ENCODE data around the gene CRELD2. TPM values are rescaled to one million over a fixed set of nuclear protein-coding genes. Genes with fewer than 3 reads are reported as not detected.
A peak's percentile ranks its signal among the peaks of the same experiment; 100 is the strongest.

Gene CRELD2
- total RNA-seq, 1 experiment from 2014 or later, result 88.0 TPM

GRCh38 chr22:49934891-49935557, 16.6 kb downstream of the CRELD2 start:
- no peak overlapping the region for H3K27ac ChIP-seq
- H3K9me3 ChIP-seq (replicated peaks), result 0 out of 2 replicates have a peak, but pooled peaks cover under 1% of the 10 kb centered on the region
- peak in 1 of 2 experiments; percentile 75 for DNase-seq (ENCODE audit: low read depth in 1 of 2, low spot score in 2 of 2)
- no peaks in the 10 kb centered on the region for H3K36me3 ChIP-seq
- H3K27me3 ChIP-seq (replicated peaks), result no peaks in the 10 kb centered on the region
- H3K4me3 ChIP-seq, result 0 out of 2 replicates have a peak overlapping the region, but pooled peaks have one; percentile 9
- H3K4me1 ChIP-seq (replicated peaks), result peaks cover 27% of the 10 kb centered on the region

- Histone ChIP-seq H3K36me3 (no peaks in the 10 kb centered on the region), H3K27me3 (replicated peaks) (no peaks in the 10 kb centered on the region), H3K27ac (no peak overlapping the region), H3K4me3 (no peak overlapping the region), H3K4me1 (replicated peaks) (peaks cover 22% of the 10 kb centered on the region), H3K9me3 (replicated peaks) (no peaks in the 10 kb centered on the region)
- DNase-seq (ENCODE audit: low read depth in 1 of 2, low spot score in 2 of 2), result no peak
Measured at GRCh38 chr22:49935561-49935960, 17.1 kb downstream of the CRELD2 start.

- no peak overlapping the region; the same call in 1 of the 2 replicates for H3K27ac ChIP-seq
- H3K4me1 ChIP-seq (replicated peaks), result peaks cover 19% of the 10 kb centered on the region
Measured at GRCh38 chr22:49936018-49936972, 17.9 kb downstream of the CRELD2 start.

GRCh38 chr22:49936973-49937757, 18.7 kb downstream of the CRELD2 start:
- no peak for DNase-seq (ENCODE audit: low read depth in 1 of 2, low spot score in 2 of 2)
- H3K4me1 ChIP-seq (replicated peaks), result peaks cover 19% of the 10 kb centered on the region
- no peaks in the 10 kb centered on the region for H3K27me3 ChIP-seq (replicated peaks)
- H3K36me3 ChIP-seq, result no peaks in the 10 kb centered on the region
- H3K27ac ChIP-seq, result no peak overlapping the region
- H3K9me3 ChIP-seq (replicated peaks), result no peaks in the 10 kb centered on the region
- no peak overlapping the region for H3K4me3 ChIP-seq

More at GRCh38 chr22:49936018-49936972, 17.9 kb downstream of the CRELD2 start:
- DNase-seq (ENCODE audit: low read depth in 1 of 2, low spot score in 2 of 2), result peak; percentile 36 to 77
- H3K27me3 ChIP-seq (replicated peaks), result no peaks in the 10 kb centered on the region
- H3K4me3 ChIP-seq, result peak overlapping the region; percentile 28
- no peaks in the 10 kb centered on the region for H3K9me3 ChIP-seq (replicated peaks)
- H3K36me3 ChIP-seq, result no peaks in the 10 kb centered on the region

- no peak overlapping the region for H3K4me3 ChIP-seq
- H3K9me3 ChIP-seq (replicated peaks), result no peaks in the 10 kb centered on the region
- no peaks in the 10 kb centered on the region for H3K27me3 ChIP-seq (replicated peaks)
- DNase-seq (ENCODE audit: low read depth in 1 of 2, low spot score in 2 of 2), result no peak
- no peak overlapping the region for H3K27ac ChIP-seq
- peaks cover 19% of the 10 kb centered on the region for H3K4me1 ChIP-seq (replicated peaks)
- no peaks in the 10 kb centered on the region for H3K36me3 ChIP-seq
Measured at GRCh38 chr22:49937758-49938564, 19.5 kb downstream of the CRELD2 start.

- Histone ChIP-seq H3K4me3 (no peak overlapping the region), H3K4me1 (replicated peaks) (peaks cover 19% of the 10 kb centered on the region), H3K27ac (no peak overlapping the region), H3K27me3 (replicated peaks) (no peaks in the 10 kb centered on the region), H3K9me3 (replicated peaks) (no peaks in the 10 kb centered on the region), H3K36me3 (no peaks in the 10 kb centered on the region)
- DNase-seq (ENCODE audit: low read depth in 1 of 2, low spot score in 2 of 2), result no peak
Measured at GRCh38 chr22:49938565-49939136, 20.2 kb downstream of the CRELD2 start.

- DNase-seq (ENCODE audit: low read depth in 1 of 2, low spot score in 2 of 2), result no peak
- Histone ChIP-seq H3K4me3 (no peak overlapping the region), H3K36me3 (no peaks in the 10 kb centered on the region), H3K27me3 (replicated peaks) (no peaks in the 10 kb centered on the region), H3K27ac (no peak overlapping the region), H3K9me3 (replicated peaks) (no peaks in the 10 kb centered on the region), H3K4me1 (replicated peaks) (0 out of 2 replicates have a peak, but pooled peaks cover 1% of the 10 kb centered on the region)
Measured at GRCh38 chr22:49941507-49942316, 23.3 kb downstream of the CRELD2 start.

- no peaks in the 10 kb centered on the region for H3K27me3 ChIP-seq (replicated peaks)
- H3K9me3 ChIP-seq (replicated peaks), result no peaks in the 10 kb centered on the region
- no peaks in the 10 kb centered on the region for H3K36me3 ChIP-seq
- H3K4me1 ChIP-seq (replicated peaks), result no peaks in the 10 kb centered on the region
- no peak overlapping the region for H3K27ac ChIP-seq
- no peak overlapping the region for H3K4me3 ChIP-seq
- DNase-seq (ENCODE audit: low read depth in 1 of 2, low spot score in 2 of 2), result no peak
Measured at GRCh38 chr22:49942565-49943404, 24.4 kb downstream of the CRELD2 start.

GRCh38 chr22:49943405-49943765, 25.0 kb downstream of the CRELD2 start:
- no peak overlapping the region for H3K27ac ChIP-seq
- H3K4me1 ChIP-seq (replicated peaks), result no peaks in the 10 kb centered on the region
- no peaks in the 10 kb centered on the region for H3K9me3 ChIP-seq (replicated peaks)
- no peaks in the 10 kb centered on the region for H3K36me3 ChIP-seq
- no peak for DNase-seq (ENCODE audit: low read depth in 1 of 2, low spot score in 2 of 2)
- no peaks in the 10 kb centered on the region for H3K27me3 ChIP-seq (replicated peaks)
- no peak overlapping the region for H3K4me3 ChIP-seq

GRCh38 chr22:49943771-49944398, 25.5 kb downstream of the CRELD2 start:
- no peaks in the 10 kb centered on the region for H3K4me1 ChIP-seq (replicated peaks)
- DNase-seq (ENCODE audit: low read depth in 1 of 2, low spot score in 2 of 2), result no peak
- no peak overlapping the region for H3K4me3 ChIP-seq

GRCh38 chr22:49944399-49944891, 26.0 kb downstream of the CRELD2 start:
- Histone ChIP-seq H3K4me3 (no peak overlapping the region), H3K27ac (no peak overlapping the region), H3K27me3 (replicated peaks) (no peaks in the 10 kb centered on the region), H3K36me3 (no peaks in the 10 kb centered on the region), H3K9me3 (replicated peaks) (no peaks in the 10 kb centered on the region), H3K4me1 (replicated peaks) (no peaks in the 10 kb centered on the region)
- DNase-seq (ENCODE audit: low read depth in 1 of 2, low spot score in 2 of 2), result no peak

More at GRCh38 chr22:49943771-49944398, 25.5 kb downstream of the CRELD2 start:
- Histone ChIP-seq H3K9me3 (replicated peaks) (no peaks in the 10 kb centered on the region), H3K36me3 (no peaks in the 10 kb centered on the region), H3K27me3 (replicated peaks) (no peaks in the 10 kb centered on the region), H3K27ac (no peak overlapping the region)

Data from SJSA1 (cell line).